ENCODE data around the gene HYLS1.

Gene HYLS1

DNA sequence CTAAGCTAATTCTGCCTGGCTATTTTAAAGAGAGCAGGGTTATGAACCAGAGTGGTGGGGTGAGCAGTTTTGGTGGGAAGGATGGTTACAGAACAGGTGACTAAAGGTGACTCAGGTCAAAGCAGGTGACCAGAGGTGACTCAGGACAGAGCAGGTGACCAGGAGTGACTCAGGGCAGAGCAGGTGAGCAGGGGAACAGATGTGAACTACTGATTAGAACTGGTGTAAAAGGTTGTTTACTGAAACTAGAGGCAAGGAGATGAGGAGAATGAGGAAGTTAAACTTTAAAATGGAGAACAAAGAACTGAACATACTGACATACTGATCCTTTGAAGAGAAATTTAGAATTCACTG lies 15.4 kb upstream of the HYLS1 start:
- no peak for DNase-seq (ENCODE audit: low read depth)
- TF ChIP-seq, protein P1, sequence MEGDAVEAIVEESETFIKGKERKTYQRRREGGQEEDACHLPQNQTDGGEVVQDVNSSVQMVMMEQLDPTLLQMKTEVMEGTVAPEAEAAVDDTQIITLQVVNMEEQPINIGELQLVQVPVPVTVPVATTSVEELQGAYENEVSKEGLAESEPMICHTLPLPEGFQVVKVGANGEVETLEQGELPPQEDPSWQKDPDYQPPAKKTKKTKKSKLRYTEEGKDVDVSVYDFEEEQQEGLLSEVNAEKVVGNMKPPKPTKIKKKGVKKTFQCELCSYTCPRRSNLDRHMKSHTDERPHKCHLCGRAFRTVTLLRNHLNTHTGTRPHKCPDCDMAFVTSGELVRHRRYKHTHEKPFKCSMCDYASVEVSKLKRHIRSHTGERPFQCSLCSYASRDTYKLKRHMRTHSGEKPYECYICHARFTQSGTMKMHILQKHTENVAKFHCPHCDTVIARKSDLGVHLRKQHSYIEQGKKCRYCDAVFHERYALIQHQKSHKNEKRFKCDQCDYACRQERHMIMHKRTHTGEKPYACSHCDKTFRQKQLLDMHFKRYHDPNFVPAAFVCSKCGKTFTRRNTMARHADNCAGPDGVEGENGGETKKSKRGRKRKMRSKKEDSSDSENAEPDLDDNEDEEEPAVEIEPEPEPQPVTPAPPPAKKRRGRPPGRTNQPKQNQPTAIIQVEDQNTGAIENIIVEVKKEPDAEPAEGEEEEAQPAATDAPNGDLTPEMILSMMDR (IDR thresholded peaks at IDR 0.05; ENCODE audit: low read length, missing control alignments): no peak

DNA sequence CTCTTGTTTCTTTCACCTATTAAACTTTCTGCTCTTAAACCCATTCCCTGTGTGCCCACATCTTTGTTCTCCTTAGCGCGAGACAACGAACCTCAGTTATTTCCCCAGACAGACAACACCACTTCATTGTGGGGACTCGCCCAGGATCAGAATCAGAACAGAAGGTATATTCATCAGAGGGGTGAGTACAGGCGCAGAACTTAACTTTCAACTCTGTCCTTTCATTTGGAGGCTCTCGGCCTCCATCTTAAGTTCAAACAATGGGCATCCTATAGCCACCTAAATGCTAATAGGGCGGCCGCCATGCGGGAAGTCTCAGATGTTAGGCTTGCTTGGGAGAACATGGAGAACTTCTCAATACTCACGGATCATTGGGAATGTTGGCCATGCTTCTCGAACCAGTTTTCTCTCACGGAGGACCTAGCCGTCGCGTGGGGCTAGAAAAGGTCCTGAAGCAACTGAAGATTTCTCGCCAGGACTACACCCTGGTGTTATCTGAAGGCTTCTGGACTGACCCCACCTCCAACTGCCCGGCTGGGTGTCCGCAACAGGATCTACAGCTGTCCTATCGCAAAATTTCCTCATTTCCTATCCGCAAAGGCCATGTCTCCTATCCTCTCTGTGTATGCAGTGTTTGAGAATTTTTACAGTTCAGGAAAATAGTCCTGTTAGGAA lies 13.4 kb upstream of the HYLS1 start:
- TF ChIP-seq, protein P1 (IDR thresholded peaks at IDR 0.05; ENCODE audit: low read length, missing control alignments): no peak

More for the DNA sequence above, 15.4 kb upstream of the HYLS1 start:
- no peak overlapping the region for H3K4me3 ChIP-seq (replicated peaks; ENCODE audit: low read depth, low read length)

DNA sequence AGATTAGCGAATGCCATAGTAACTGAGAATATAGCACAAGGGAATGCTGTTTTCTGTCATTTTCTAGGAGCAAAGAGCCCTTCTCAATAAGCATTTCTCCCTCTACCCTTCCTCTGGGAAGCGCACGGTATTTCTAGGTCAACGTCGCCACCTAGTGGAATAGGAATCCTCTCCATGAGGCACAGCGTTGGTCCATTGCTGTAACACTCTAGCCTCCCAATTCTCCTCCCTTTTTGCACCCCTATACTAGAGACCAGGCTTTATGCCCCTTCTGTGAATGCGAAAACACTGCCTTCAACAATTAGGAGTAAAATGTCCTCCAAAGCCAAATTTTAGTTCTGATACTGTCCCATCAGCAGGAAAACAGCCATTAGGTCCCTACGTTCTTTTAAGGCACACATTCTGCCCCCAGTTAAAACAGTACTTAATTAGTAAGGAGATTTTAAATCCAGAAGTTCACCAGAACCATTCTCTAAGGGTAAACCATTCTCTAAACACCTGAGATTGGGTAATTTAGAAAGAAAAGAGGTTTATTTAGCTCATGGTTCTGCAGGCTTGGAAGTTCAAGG lies 12.8 kb upstream of the HYLS1 start:
- peak; percentile 87 for DNase-seq (ENCODE audit: low read depth)
- TF ChIP-seq, protein P1 (IDR thresholded peaks at IDR 0.05; ENCODE audit: low read length, missing control alignments): peak; percentile 92
- peak overlapping the region; percentile 56 for H3K4me3 ChIP-seq (replicated peaks; ENCODE audit: low read depth, low read length)

More for the DNA sequence above, 13.4 kb upstream of the HYLS1 start:
- H3K4me3 ChIP-seq (replicated peaks; ENCODE audit: low read depth, low read length): peak overlapping the region; percentile 56
- DNase-seq (ENCODE audit: low read depth): no peak

DNA sequence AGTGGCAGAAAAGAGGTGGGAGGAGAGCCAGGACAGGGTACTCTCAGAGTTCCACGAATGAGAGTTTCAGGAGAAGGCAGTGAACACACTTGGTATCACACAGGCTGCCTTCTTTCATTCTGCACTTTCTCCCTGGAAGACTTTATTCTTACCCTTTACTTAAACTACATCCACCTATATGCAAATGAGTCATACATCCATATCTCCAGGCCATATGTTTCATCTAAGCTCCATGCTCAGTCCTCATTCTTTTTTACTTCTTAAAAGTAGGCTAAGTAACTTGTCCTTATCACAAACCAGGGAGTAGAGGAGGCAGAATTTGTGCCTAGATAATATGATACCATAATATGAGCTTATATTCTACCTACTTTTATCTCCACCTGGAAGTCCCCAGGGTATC lies 6.2 kb upstream of the HYLS1 start:
- no peak overlapping the region for H3K4me3 ChIP-seq (replicated peaks; ENCODE audit: low read depth, low read length)
- no peak for DNase-seq (ENCODE audit: low read depth)
- TF ChIP-seq, protein P1 (IDR thresholded peaks at IDR 0.05; ENCODE audit: low read length, missing control alignments): no peak

DNA sequence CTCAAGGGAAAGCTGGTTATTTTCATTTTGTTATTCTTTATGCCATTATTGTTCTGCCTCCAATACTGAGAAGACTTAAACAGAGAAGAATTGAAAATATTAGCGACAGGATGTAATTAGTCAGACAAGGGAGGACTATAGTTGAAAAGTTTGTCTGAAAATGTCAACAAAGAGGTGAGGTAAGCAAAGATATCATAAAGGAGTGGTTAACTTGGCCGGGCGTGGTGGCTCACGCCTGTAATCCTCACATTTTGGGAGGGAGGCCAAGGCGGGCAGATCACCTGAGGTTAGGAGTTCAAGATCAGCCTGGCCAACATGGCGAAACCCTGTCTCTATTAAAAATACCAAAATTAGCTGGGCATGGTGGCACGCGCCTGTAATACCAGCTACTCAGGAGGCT lies 4.1 kb upstream of the HYLS1 start:
- TF ChIP-seq, protein P1 (IDR thresholded peaks at IDR 0.05; ENCODE audit: low read length, missing control alignments): no peak
- H3K4me3 ChIP-seq (replicated peaks; ENCODE audit: low read depth, low read length): no peak overlapping the region
- no peak for DNase-seq (ENCODE audit: low read depth)

DNA sequence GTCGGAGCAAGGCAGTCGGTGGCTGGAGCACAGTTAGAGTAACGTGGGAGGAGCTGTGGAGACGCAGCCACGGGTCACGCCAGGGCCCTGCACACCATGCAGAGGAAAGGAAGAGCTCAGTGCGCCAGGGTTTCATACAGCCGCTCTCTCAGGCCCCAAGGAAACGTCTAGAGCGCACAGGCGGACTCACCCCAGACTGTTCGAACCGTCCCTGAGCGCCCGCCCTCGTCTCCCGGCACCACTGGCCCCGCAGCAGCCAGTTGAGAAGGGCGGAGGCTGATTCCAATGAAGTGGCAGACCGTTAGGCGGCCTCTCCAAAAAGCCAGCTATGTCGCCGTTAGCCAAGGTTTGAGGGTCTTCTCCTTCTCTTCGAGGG lies 483 bp upstream of the HYLS1 start:
- peak; percentile 12 for DNase-seq (ENCODE audit: low read depth)
- TF ChIP-seq, protein P1 (IDR thresholded peaks at IDR 0.05; ENCODE audit: low read length, missing control alignments): no peak
- peak overlapping the region; percentile 85 for H3K4me3 ChIP-seq (replicated peaks; ENCODE audit: low read depth, low read length)
